Thyroid gland (tissue), 4 donors: ENCODE measurements around the gene LSP1. TPM values are rescaled to one million over a fixed set of nuclear protein-coding genes. Genes with fewer than 3 reads are reported as not detected.
"Not testable (repeated sequence)": the region's sequence is repeated elsewhere in the genome, so short reads cannot be mapped to it uniquely, and the experiment has no call there.

Experiments
- DNase-seq, 2 donors: peaks; one replicate each; pipeline ENCODE4 v3.0.0-alpha.2; 2019
- H3K27ac ChIP-seq, 3 donors: fragments of 200-600 bp; sonication (generic); 1 replicate in 2 of 3; 2 replicates in 1 of 3; pipeline ENCODE4 v1.5.1; 2016 to 2019; ENCODE audit warnings: mild to moderate bottlenecking in 1 of 3, moderate library complexity in 1 of 3
- H3K27me3 ChIP-seq: fragments of 200-600 bp; sonication (generic); one replicate; pipeline ENCODE4 v1.5.1; 2019
- H3K36me3 ChIP-seq, 2 donors: fragments of 200-600 bp; sonication (generic); one replicate each; pipeline ENCODE4 v1.5.1; 2016 to 2019
- H3K4me1 ChIP-seq, 2 donors: fragments of 200-600 bp; sonication (generic); one replicate each; pipeline ENCODE4 v1.5.1; 2017 to 2019
- H3K4me3 ChIP-seq, 3 donors: fragments of 200-600 bp; sonication (generic); replicated peaks in 1 of 3; 1 replicate in 2 of 3; 2 replicates in 1 of 3; pipeline ENCODE4 v1.5.1; 2016; ENCODE audit warnings: mild to moderate bottlenecking in 1 of 3
- H3K9me3 ChIP-seq: fragments of 200-600 bp; sonication (generic); one replicate; pipeline ENCODE4 v1.5.1; 2017
- POLR2A ChIP-seq, 2 donors: fragments of 450-650 bp; IDR thresholded peaks; one replicate each; pipeline ENCODE4 v1.6.1; 2017; ENCODE audit warnings: antibody characterized with exemption in 2 of 2, mild to moderate bottlenecking in 2 of 2, moderate library complexity in 1 of 2
- WGBS, 2 donors: methylation state at CpG; one replicate each; pipeline ENCODE4 v1.1.5; 2017; 5-methylcytosine and 5-hydroxymethylcytosine counted together
- intact Hi-C: fragments of 100-400 bp; cut with DNase I; formaldehyde crosslinking; loops from one replicate; pipeline ENCODE4 v1.15.1; 2023
- microRNA-seq: library from miRNA; unstranded; fragments of <30 nt; microRNA quantifications from one replicate; pipeline ENCODE4, GENCODE V29; 2016
- small RNA-seq: library from RNA; depleted of rRNA; stranded (forward); fragments of <200 nt; gene quantifications from one replicate; pipeline ENCODE3, GENCODE V24; 2016
- total RNA-seq, 4 donors: library from RNA; depleted of rRNA; stranded (reverse); fragments of >200 nt; gene quantifications; one replicate each; pipeline ENCODE4 v1.2.3, GENCODE V29; 2016
- TF ChIP-seq, protein P1 (sequence below), 6 experiments: fragments of 200-600 bp in 3 of 6; fragments of 450-650 bp in 3 of 6; sonication (generic) in 3 of 6; IDR thresholded peaks; one replicate each; pipeline ENCODE4 v1.5.1; 2016 to 2019; ENCODE audit warnings: antibody characterized with exemption in 6 of 6, mild to moderate bottlenecking in 2 of 6, inconsistent platforms in 1 of 6, moderate library complexity in 1 of 6

LSP1 gene
- total RNA-seq, 4 donors from 2014 or later = 6.7 to 26.1 (median 10.5) TPM

DNA sequence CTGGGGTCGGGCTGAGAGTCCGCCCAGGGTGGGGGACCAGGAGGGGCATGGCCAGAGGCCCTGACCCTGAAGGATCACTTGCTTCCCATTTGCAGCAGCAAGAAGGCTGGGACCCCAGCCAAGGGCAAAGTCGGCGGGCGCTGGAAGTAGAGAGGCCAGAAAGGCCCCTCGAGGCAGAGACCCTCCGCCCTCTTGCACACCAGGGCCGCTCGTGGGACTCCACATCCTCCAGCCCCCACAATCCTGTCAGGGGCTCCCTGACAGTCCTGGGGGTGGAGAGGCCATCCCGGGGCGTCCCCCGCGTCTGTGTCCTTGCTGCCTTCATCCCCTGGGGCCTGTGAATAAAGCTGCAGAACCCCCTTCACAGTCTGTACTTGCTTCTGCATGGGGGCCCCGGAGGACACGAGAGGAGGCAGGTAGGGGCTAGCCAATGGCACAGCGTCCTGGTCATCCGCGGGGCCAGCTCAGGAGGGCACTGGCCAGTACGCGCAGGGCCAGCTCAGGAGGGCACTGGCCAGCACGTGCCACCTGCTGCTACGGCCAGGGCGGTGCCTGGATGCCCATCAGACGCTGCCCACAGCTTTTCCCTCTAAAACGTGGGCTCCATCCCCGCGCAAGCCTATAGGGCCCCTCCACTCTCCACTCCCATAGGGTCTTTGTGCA lies 85.6 kb downstream of the LSP1 start:
- no peak for DNase-seq
- no peaks in the 10 kb centered on the region for H3K27me3 ChIP-seq
- WGBS, 2 donors = 77 to 85% methylated on average over 15 to 23 of the region's 27 CpGs
- no peaks in the 10 kb centered on the region for H3K4me1 ChIP-seq
- TF ChIP-seq, protein P1, sequence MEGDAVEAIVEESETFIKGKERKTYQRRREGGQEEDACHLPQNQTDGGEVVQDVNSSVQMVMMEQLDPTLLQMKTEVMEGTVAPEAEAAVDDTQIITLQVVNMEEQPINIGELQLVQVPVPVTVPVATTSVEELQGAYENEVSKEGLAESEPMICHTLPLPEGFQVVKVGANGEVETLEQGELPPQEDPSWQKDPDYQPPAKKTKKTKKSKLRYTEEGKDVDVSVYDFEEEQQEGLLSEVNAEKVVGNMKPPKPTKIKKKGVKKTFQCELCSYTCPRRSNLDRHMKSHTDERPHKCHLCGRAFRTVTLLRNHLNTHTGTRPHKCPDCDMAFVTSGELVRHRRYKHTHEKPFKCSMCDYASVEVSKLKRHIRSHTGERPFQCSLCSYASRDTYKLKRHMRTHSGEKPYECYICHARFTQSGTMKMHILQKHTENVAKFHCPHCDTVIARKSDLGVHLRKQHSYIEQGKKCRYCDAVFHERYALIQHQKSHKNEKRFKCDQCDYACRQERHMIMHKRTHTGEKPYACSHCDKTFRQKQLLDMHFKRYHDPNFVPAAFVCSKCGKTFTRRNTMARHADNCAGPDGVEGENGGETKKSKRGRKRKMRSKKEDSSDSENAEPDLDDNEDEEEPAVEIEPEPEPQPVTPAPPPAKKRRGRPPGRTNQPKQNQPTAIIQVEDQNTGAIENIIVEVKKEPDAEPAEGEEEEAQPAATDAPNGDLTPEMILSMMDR (IDR thresholded peaks at IDR 0.05) = no peak
- TF ChIP-seq POLR2A (IDR thresholded peaks at IDR 0.05) = no peak
- intact Hi-C loops = no loop called here
- no peak overlapping the region for H3K4me3 ChIP-seq
- no peak overlapping the region for H3K27ac ChIP-seq
- H3K36me3 ChIP-seq = no peaks in the 10 kb centered on the region
- H3K9me3 ChIP-seq = no peaks in the 10 kb centered on the region

DNA sequence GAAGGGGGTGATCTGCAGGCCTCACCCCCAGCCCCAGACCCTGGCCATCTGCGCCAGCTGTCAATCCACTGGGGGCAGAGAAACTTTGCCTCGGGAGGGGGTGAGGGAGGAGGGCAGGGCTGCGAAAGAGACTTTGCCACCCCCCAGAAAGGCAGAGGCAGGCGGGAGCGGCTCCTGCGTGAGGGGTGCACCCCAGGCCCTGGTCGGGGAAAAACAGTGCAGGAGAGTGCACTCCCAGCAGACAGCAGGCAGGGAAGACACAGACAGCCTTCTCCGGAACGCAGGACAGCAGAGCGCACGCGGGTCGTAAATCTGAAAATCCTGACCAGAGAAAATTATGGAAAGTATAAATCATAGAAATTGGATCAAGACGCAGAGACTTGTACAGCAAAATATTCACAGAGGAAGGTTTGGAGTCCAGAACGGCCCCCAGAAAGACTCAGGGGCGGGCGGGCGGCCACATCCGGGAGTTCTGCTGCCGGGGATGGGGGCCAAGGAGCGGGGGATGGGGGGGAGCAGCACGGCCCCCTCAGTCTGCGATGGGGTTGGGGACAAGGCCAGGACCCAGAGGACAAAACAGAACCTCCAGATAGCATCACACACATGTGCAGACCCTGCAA lies 86.2 kb downstream of the LSP1 start:
- no peak for DNase-seq
- H3K4me1 ChIP-seq = no peaks in the 10 kb centered on the region
- H3K27ac ChIP-seq = no peak overlapping the region
- no peaks in the 10 kb centered on the region for H3K36me3 ChIP-seq
- H3K4me3 ChIP-seq = no peak overlapping the region
- H3K9me3 ChIP-seq = no peaks in the 10 kb centered on the region
- TF ChIP-seq, protein P1 (IDR thresholded peaks at IDR 0.05) = no peak
- TF ChIP-seq POLR2A (IDR thresholded peaks at IDR 0.05) = no peak
- 45 to 64% methylated on average over 22 to 23 of the region's 23 CpGs for WGBS, 2 donors
- intact Hi-C loops = no loop called here
- H3K27me3 ChIP-seq = no peaks in the 10 kb centered on the region

- H3K36me3 ChIP-seq, H3K4me1 ChIP-seq, H3K4me3 ChIP-seq, DNase-seq, intact Hi-C loops, H3K9me3 ChIP-seq, H3K27ac ChIP-seq, H3K27me3 ChIP-seq: not testable (repeated sequence)
- 87 to 93% methylated on average over 1 of the region's 1 CpG for WGBS, 2 donors
These were observed 86.9 kb downstream of the LSP1 start for GRCh38 chr11:1939788-1940187.

Small RNA genes within 50 kb of the gene (microRNA-seq; reads per million reads assigned to microRNA genes)
- gene MIR4298 (not detected), gene MIR7847 (not detected)

Small RNA genes within 50 kb of the gene (small RNA-seq; reads per million reads assigned to genes)
- gene AC051649.1 (not detected), gene MIR4298 (not detected)

Other genes starting within 250 kb of the LSP1 start
- not detected for gene KRTAP5-3, start 244.6 kb upstream of the LSP1 start, total RNA-seq
- gene KRTAP5-4, start 230.9 kb upstream of the LSP1 start, total RNA-seq = not detected
- not detected for gene KRTAP5-5, start 223.3 kb upstream of the LSP1 start, total RNA-seq
- not detected for gene KRTAP5-6, start 155.9 kb upstream of the LSP1 start, total RNA-seq
- gene IFITM10, start 102.5 kb upstream of the LSP1 start, total RNA-seq = 100 to 1,000 TPM in 1 of 4 donors, 1 to 10 TPM in 1, under 1 TPM in 1, not detected in 1; 0.22 to 126 (median 1.5) TPM
- gene CTSD, start 89.2 kb upstream of the LSP1 start, total RNA-seq = 100 to 1,000 TPM; 363 to 577 (median 457) TPM
- gene SYT8, start 18.1 kb upstream of the LSP1 start, total RNA-seq = not detected
- not detected for gene TNNI2, start 14.1 kb upstream of the LSP1 start, total RNA-seq
- not detected for gene PRR33, start 38.8 kb downstream of the LSP1 start, total RNA-seq
- gene TNNT3, start 66.6 kb downstream of the LSP1 start, total RNA-seq = 1 to 10 TPM in 3 of 4 donors, not detected in 1; 1.7 to 4.1 (median 2.6) TPM
- 100 to 1,000 TPM in 3 of 4 donors, 10 to 100 TPM in 1; 86.9 to 241 (median 159) TPM for gene MRPL23, start 94.2 kb downstream of the LSP1 start, total RNA-seq
- gene H19, start 144.8 kb downstream of the LSP1 start, total RNA-seq = 10 to 100 TPM; 13.5 to 68.7 (median 19.4) TPM